GM18870 (cell line): ENCODE measurements around the gene KRTAP1-4.
"Not testable (repeated sequence)": the region's sequence is repeated elsewhere in the genome, so short reads cannot be mapped to it uniquely, and the experiment has no call there.

Source experiments
- ATAC-seq: cut with Tn5 transposase; IDR thresholded peaks from one replicate; pipeline ENCODE4 v1.9.1; 2021; ENCODE audit warnings: moderate library complexity; ENCODE audit not compliant: unreplicated experiment

The KRTAP1-4 gene

GRCh38 chr17:41008811-41009210 lies 21.2 kb downstream of the KRTAP1-4 start, which contains the start of gene KRTAP3-1:
Gene KRTAP3-1 (minus strand): TSS chr17:41009128. CDS start chr17:41009074, 54 bp downstream.
- ATAC-seq: no peak

DNA sequence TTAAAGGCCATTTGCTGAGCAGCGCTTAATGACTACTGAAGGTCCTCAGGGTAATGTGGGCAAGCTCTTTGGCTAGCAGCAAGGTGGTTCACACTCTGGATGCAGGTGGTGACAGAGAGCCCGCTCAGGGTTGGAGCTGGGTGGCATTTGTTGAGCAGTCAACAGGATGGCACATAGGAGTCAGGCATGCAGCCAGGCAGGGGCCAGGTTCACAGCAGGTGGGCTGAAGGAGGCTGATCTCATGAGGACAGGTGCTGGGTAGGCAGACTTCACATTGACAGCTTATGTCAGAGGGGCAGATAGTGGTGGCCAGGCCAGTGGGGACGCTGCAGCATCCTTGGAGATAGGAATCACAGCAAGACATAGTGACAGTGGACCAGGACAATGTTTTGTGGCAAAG lies 25.6 kb downstream of the KRTAP1-4 start:
- ATAC-seq: no peak

DNA sequence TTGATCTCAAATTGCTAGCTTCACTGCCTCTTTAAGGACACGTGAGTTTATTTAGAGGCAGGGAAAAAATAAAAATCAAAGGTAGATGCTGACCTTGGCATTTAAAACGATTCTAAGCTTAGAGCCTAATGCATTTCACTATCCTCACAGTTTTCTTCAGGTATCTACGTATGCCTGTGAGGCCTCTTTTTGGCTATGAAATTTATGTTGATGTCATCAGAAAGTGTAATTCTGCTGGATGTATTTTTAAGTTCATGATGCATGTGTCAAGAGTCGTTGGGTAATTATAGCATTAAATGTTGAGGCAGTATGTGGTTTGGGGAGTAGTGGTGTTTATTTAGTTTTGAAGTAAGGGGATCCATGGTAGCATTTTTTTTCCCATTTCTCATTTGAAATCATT lies 26.1 kb downstream of the KRTAP1-4 start:
- ATAC-seq: no peak

DNA sequence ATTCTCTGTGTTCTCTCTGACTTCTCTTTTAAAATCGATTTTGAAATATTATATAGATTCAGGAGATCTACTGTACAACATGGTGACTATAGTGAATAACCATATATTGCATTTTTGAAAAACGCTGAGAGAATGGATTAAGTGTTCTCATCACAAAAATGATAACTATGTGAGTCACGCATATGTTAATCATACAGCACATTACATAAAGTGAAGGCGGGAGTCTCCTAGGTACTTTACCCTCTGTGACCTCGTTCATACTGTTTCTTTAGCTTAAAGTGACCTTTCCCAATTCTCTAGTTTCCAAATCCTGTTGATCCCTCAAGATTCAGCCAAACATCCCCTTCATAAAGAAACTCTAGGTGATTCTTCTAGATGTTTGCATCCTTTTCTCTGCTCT lies 27.2 kb downstream of the KRTAP1-4 start:
- no peak for ATAC-seq

- no peak for ATAC-seq
These were observed 28.2 kb downstream of the KRTAP1-4 start for GRCh38 chr17:41001795-41002194.

DNA sequence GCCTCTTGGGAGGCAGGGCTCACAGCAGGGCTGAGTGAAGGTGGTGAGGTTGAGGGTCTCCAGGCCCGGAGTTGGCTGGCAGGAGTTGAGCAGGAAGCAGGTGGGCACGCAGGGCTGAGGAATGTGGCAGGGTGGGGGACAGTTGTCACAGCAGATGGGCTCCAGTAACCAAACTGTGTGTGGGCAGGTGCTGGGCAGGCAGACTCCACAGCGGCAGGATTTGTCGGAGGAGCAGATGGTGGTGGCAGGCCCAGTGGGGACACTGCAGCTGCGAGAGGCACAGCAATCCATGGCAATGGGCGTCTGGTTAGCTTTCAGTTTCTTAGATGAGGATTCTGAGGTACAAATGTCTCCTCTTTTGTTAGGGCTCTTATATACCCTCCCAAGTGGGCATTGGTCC lies 30.4 kb downstream of the KRTAP1-4 start, which contains the start of gene KRTAP3-2:
Gene KRTAP3-2 (minus strand): TSS at position 344 of the 400 bp plus-strand sequence. CDS start 53 bp downstream, at position 291.
- not testable (repeated sequence) for ATAC-seq

DNA sequence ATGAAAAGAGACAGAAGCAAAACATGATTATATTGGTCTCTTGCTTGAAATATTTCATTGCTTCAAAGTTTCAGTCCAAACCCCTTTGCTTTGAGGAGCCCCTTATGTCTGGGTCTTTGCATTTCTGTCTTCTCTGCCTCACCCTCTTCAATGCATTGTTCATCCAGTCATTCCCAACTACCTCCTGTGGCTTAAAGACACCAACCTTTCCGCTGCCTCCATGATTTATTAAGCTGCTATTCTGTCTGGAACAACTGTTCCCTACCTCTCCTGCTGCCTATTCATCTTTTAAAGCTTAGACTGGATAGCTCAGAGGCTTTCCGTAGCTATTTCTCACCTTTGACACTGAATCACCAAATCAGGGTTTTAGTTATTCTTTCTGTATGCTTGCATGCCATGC lies 32.6 kb downstream of the KRTAP1-4 start:
- no peak for ATAC-seq

GRCh38 chr17:40996829-40997228 lies 33.2 kb downstream of the KRTAP1-4 start:
- ATAC-seq: no peak

DNA sequence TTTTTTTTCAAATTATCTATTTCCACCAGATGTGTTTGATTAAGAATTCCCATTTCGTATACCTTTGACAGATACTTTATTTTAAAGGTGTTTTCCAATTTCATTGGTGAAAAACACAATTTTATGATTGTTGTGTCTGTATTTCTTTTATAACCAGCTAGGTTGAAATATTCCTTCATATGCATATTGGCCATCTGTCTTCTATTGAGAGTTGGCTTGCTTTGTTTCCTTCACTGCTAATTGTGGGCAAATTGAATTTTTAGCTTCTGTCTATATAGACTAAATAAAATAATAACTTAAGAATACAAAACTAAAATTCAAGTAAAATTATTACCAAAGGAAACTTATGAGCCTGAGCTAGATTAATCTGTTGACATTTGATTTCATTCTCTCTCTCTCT lies 34.9 kb downstream of the KRTAP1-4 start:
- ATAC-seq: no peak

DNA sequence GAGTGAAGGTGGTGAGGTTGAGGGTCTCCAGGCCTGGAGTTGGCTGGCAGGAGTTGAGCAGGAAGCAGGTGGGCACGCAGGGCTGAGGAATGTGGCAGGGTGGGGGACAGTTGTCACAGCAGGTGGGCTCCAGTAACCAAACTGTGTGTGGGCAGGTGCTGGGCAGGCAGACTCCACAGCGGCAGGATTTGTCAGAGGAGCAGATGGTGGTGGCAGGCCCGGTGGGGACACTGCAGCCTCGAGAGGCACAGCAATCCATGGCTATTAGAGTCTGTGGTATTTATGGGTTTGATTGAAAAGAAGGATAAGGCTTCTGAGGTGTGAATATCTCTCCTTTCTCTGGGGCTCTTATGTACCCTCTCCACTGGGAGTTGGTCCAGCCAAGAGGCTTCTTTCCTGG lies 36.2 kb downstream of the KRTAP1-4 start, which contains the start of gene KRTAP3-3:
Gene KRTAP3-3 (minus strand): TSS at position 326 of the 400 bp plus-strand sequence. CDS start 67 bp downstream, at position 259.
- no peak for ATAC-seq

- ATAC-seq: no peak
These were observed 36.9 kb downstream of the KRTAP1-4 start for GRCh38 chr17:40993084-40993483.

GRCh38 chr17:40992666-40993065 lies 37.3 kb downstream of the KRTAP1-4 start:
- ATAC-seq: no peak

GRCh38 chr17:40986920-40987319 lies 43.1 kb downstream of the KRTAP1-4 start:
- ATAC-seq: no peak

GRCh38 chr17:40984226-40984625 lies 45.8 kb downstream of the KRTAP1-4 start, which contains the start of gene KRT40:
Gene KRT40 (minus strand): TSS chr17:40984326. CDS start chr17:40984273, 53 bp downstream.
- ATAC-seq: no peak

- no peak for ATAC-seq
These were observed 48.9 kb downstream of the KRTAP1-4 start for GRCh38 chr17:40981115-40981514.

GRCh38 chr17:40980596-40980995 lies 49.4 kb downstream of the KRTAP1-4 start:
- ATAC-seq: no peak

GRCh38 chr17:40980117-40980516 lies 49.9 kb downstream of the KRTAP1-4 start:
- ATAC-seq: no peak
